ENCODE results near the gene MORN4.

The MORN4 gene

GRCh38 chr10:97635577-97635976, 2.3 kb upstream of the MORN4 start:
- Histone ChIP-seq H3K4me3 (ENCODE audit: low read depth, low read length) (no peak overlapping the region), H3K9me3 (ENCODE audit: control insufficient read depth, insufficient read depth, low read depth, low read length) (no peaks in the 10 kb centered on the region), H3K4me1 (ENCODE audit: control insufficient read depth, insufficient read depth, low read length) (no peaks in the 10 kb centered on the region), H3K27ac (ENCODE audit: extremely low read depth, low read depth, low read length) (no peak overlapping the region), H3K36me3 (ENCODE audit: control insufficient read depth in 2 of 2, insufficient read depth in 1 of 2, low read length in 2 of 2) (no peaks in the 10 kb centered on the region)
- ChIA-PET CTCF (no interaction called here), POLR2A (no interaction called here)
- TF ChIP-seq ZNF426 (tag by site-specific recombination; IDR thresholded peaks at IDR 0.05) (peak; percentile 94), ELK4 (IDR thresholded peaks at IDR 0.05; ENCODE audit: borderline replicate concordance, low read depth, low read length) (no peak), ZNF266 (tag by site-specific recombination; IDR thresholded peaks at IDR 0.05; ENCODE audit: low read depth) (peak; percentile 66; the same call in 1 of the 2 replicates), SCRT2 (tag by site-specific recombination; IDR thresholded peaks at IDR 0.05) (no peak), ZNF639 (tag by site-specific recombination; IDR thresholded peaks at IDR 0.05) (peak; percentile 55; the same call in 1 of the 2 replicates), SP7 (tag by site-specific recombination; IDR thresholded peaks at IDR 0.05) (no peak), ZNF354C (tag by site-specific recombination; IDR thresholded peaks at IDR 0.05; ENCODE audit: borderline replicate concordance, low read depth) (peak; percentile 90; the same call in 1 of the 2 replicates), ZFHX2 (tag by site-specific recombination; conservative IDR thresholded peaks at IDR 0.05) (no peak), GLI2 (tag by site-specific recombination; IDR thresholded peaks at IDR 0.05; ENCODE audit: borderline replicate concordance, low read depth) (peak; percentile 53; the same call in 1 of the 2 replicates), ZNF324 (tag by site-specific recombination; IDR thresholded peaks at IDR 0.05) (no peak), ZBTB7A (tag by site-specific recombination; IDR thresholded peaks at IDR 0.05; ENCODE audit: low read depth) (peak; percentile 36; the same call in 1 of the 2 replicates), HIC1 (tag by site-specific recombination; IDR thresholded peaks at IDR 0.05) (no peak), ZNF692 (tag by site-specific recombination; IDR thresholded peaks at IDR 0.05) (no peak), ZNF488 (tag by site-specific recombination; IDR thresholded peaks at IDR 0.05) (no peak), ZNF585B (tag by site-specific recombination; IDR thresholded peaks at IDR 0.05) (no peak), ZNF561 (tag by site-specific recombination; IDR thresholded peaks at IDR 0.05; ENCODE audit: borderline replicate concordance) (no peak), ZNF549 (tag by site-specific recombination; IDR thresholded peaks at IDR 0.05) (no peak), ZSCAN16 (tag by site-specific recombination; IDR thresholded peaks at IDR 0.05) (no peak), ZNF580 (tag by site-specific recombination; IDR thresholded peaks at IDR 0.05) (peak; percentile 57; the same call in 1 of the 2 replicates), REST (tag by site-specific recombination; IDR thresholded peaks at IDR 0.05) (peak; percentile 71), ZXDB (tag by site-specific recombination; IDR thresholded peaks at IDR 0.05) (peak; percentile 70), ZNF623 (tag by site-specific recombination; IDR thresholded peaks at IDR 0.05) (peak; percentile 83), ZNF155 (tag by site-specific recombination; IDR thresholded peaks at IDR 0.05) (0 out of 2 replicates have a peak, but pooled peaks have one; percentile 45), ZNF510 (tag by site-specific recombination; IDR thresholded peaks at IDR 0.05; ENCODE audit: insufficient replicate concordance) (no peak), ZNF555 (tag by site-specific recombination; conservative IDR thresholded peaks at IDR 0.05) (peak; percentile 87), ZNF560 (tag by site-specific recombination; IDR thresholded peaks at IDR 0.05; ENCODE audit: borderline replicate concordance) (peak; percentile 82), KLF8 (tag by site-specific recombination; IDR thresholded peaks at IDR 0.05) (no peak), ZSCAN30 (tag by site-specific recombination; IDR thresholded peaks at IDR 0.05) (no peak)
